ENCODE results near the gene ETS1. TPM values are rescaled to one million over a fixed set of nuclear protein-coding genes. Genes with fewer than 3 reads are reported as not detected.

The ETS1 gene
- 10 to 100 TPM; 61.0 to 62.5 TPM for total RNA-seq
- long read RNA-seq, donor 1, partial matches to known transcripts = 0 of 9 reads
- long read RNA-seq, donor 1, other reads (novel, unspliced or antisense) = 8 of 9 reads
- long read RNA-seq, donor 2, partial matches to known transcripts = 0 of 4 reads
- long read RNA-seq, donor 2, other reads (novel, unspliced or antisense) = 3 of 4 reads

GRCh38 chr11:128587415-128587814, at the start of gene ETS1:
Gene ETS1 (minus strand): TSS chr11:128587558. CDS start chr11:128573130, 14,428 bp downstream.
- DNase-seq (ENCODE audit: low spot score) = no peak
- intact Hi-C loops (cut with DNase I) = no loop called here

DNA sequence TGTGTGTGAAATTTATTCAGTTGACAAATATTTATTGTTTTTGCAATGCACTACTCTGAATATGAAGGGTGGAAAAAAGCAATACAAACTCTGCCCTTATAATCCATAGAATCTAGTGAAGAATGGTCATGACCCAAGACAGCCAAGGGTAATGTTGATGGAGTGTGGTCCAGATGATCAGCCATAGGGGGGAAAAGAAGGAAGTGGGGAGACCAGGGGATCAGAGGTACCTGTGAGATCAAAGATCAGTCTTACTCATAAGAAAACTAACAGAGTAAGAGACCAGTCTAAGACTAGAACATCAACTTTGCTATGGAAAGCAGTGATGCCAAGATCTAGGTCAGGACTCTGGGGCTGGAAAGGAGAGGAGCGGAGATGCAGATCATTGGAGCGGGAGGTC, 47.0 kb upstream of the ETS1 start:
- DNase-seq (ENCODE audit: low spot score) = no peak
- intact Hi-C loops (cut with DNase I) = loop anchor here (5.0 to 10.0 kb wide), 3 partner anchors 200 to 462 kb away; no protein-coding TSS in a partner anchor

GRCh38 chr11:128633384-128633965, 46.1 kb upstream of the ETS1 start:
- intact Hi-C loops (cut with DNase I) = loop anchor here (1.0 to 10.0 kb wide), 4 partner anchors 198 to 461 kb away; no protein-coding TSS in a partner anchor

GRCh38 chr11:128632141-128632791, 44.9 kb upstream of the ETS1 start:
- intact Hi-C loops (cut with DNase I) = loop anchor here (5.0 to 10.0 kb wide), 3 partner anchors 203 to 460 kb away; no protein-coding TSS in a partner anchor
- no peak for DNase-seq (ENCODE audit: low spot score)

More at GRCh38 chr11:128633384-128633965, 46.1 kb upstream of the ETS1 start:
- DNase-seq (ENCODE audit: low spot score) = no peak

DNA sequence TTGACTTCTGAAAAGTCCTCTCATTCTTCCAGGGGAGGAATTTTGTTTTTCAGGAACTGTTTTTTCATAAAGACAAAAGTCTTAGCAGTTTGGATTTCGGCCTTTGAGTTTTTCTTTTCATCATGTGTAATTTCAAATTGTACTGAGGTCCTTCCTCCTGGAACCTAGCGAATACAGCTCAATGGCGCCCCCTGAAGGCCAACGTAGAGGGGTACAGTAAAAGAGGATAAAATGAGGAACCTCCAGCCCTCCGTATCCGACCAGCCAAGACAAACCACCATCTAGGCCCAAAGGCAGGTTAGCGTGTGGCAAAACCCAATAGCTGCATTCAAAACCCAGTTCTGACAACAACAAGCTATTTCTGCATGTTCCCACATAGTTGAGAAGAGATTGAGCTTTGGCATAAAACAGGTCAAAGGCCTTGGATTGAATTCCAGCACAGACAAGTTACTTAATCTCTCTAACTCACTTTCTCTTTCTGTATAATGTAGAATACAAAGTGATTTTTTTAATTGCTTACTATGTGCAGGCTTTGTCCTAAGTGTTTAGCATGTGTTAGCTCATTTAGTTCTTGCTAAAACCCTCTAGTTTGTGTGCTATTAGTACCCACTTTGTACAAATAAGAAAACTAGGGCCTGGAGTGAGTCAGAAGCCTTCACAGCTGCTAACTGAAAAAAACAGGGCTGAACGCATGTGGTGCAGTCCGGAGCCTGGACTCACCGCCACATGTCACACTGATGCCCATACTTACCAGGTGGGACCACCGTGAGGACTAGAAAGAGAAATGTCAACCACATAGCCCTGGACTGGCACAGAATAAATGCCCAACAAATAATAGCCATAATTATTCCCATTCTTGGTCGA, 43.2 kb upstream of the ETS1 start:
- DNase-seq (ENCODE audit: low spot score) = peak; percentile 97
- intact Hi-C loops (cut with DNase I) = loop anchor here (2.0 to 10.0 kb wide), 4 partner anchors 204 to 458 kb away; no protein-coding TSS in a partner anchor

DNA sequence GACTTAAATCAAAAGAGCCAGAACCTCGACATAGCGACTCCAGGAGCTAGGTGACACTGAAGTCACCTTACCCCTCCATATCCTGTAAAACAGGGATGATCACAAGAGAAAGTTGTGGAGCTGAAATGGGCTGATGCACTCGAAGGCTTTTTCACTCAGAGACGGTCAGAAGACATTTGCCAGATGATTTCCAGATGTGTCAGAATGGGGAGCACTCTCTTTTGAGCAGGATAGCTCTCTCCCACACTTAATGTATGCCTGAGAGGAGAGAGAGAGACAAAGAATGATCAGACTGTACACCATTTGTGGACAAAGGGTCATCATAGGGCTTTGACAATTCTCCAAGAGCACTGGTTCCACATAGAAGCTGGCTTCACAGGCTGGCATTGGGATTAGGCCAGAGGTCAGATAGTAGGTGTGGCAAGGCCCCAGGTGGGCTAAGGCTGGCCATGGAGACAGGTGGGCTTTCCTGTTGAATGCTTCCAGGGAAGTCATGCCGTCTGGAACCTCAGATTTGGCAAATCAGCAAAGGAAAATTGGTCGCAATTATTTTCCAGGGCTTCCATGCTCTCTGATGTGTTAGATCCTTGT, 42.3 kb upstream of the ETS1 start:
- intact Hi-C loops (cut with DNase I) = loop anchor here (2.0 to 10.0 kb wide), 5 partner anchors 205 to 1803 kb away; no protein-coding TSS in a partner anchor
- DNase-seq (ENCODE audit: low spot score) = no peak

- no peak for DNase-seq (ENCODE audit: low spot score)
- intact Hi-C loops (cut with DNase I) = loop anchor here in 1 of 2 donors (5.0 kb wide), 1 partner anchor 1804 kb away; no protein-coding TSS in a partner anchor
Observed at GRCh38 chr11:128628686-128629085, 41.3 kb upstream of the ETS1 start.

GRCh38 chr11:128628325-128628673, 40.9 kb upstream of the ETS1 start:
- intact Hi-C loops (cut with DNase I) = loop anchor here in 1 of 2 donors (5.0 kb wide), 1 partner anchor 1804 kb away; no protein-coding TSS in a partner anchor
- DNase-seq (ENCODE audit: low spot score) = no peak

DNA sequence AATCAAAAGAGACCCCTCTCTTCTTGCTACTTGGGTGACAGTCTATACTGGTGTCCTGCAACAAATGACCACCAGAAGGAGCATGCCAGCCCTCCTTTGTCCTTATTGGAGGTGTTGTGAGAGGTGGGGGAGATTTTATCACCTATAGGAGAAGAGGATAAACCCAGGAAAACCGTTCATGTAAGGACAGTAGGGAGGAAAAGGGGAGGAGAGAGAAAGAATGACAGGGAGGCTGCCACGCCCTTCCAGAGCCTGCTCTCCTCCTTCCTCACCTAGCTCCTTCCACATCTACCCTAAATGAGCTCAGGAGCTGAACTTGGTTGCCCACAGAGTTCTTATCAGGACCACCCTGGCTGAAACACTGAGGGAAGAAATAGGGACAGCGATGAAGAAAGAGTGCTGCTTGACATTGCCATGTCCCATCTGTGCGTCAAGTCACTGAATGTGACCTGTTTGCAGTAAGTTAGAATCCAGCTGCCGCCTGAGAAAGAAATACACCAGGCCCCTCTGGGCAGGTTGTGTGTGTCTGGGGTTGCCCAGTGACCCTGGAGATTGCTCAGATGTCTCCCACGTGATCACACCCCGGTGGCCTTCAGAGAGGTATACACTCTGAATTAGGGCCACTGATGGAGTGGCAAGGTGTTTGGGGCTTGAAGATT, 40.4 kb upstream of the ETS1 start:
- intact Hi-C loops (cut with DNase I) = loop anchor here in 1 of 2 donors (5.0 kb wide), 1 partner anchor 1805 kb away; no protein-coding TSS in a partner anchor

DNA sequence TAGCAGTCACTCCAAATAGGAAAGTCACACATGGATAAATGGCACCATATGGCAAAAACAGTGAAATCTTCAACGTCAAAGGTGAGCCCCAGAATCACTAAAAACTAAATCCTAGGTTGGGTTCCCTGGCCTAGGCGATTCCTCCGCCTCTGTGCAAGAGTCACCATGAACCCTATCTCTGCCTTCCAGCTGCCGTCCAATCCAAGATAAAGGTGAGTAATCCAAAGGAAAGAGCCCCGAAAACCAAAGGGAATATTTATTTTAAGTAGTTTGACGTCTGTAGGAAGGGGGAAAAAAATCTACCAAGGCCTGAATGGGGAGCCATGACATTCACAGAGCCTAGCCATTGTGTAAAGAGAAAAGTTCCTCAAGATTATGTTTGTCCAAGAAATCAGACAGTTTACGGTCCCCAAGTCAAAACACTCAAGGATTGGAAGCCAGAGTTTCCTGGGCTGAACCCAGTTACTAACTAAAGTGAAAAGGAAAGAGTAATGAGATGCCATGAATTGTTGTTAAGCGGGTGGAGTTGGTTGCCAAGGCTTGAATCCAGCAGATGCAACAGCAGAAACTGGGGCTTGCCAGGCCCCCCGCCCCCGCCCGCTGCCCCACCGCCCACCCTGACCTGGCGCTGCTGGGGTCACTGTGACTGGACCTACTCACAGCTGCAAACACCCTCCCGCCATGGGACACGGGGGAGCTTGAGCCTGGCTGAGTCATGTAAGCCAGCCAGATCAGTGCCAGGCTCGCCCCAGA, 39.7 kb upstream of the ETS1 start:
- intact Hi-C loops (cut with DNase I) = loop anchor here in 1 of 2 donors (5.0 kb wide), 1 partner anchor 1805 kb away; no protein-coding TSS in a partner anchor
- DNase-seq (ENCODE audit: low spot score) = no peak

More for the DNA sequence above, 40.4 kb upstream of the ETS1 start:
- DNase-seq (ENCODE audit: low spot score) = no peak

- no peak for DNase-seq (ENCODE audit: low spot score)
- intact Hi-C loops (cut with DNase I) = loop anchor here in 1 of 2 donors (5.0 kb wide), 1 partner anchor 1807 kb away; no protein-coding TSS in a partner anchor
Observed at GRCh38 chr11:128625746-128626145, 38.4 kb upstream of the ETS1 start.

- intact Hi-C loops (cut with DNase I) = loop anchor here in 1 of 2 donors (5.0 kb wide), 1 partner anchor 1807 kb away; no protein-coding TSS in a partner anchor
Observed at GRCh38 chr11:128625326-128625725, 38.0 kb upstream of the ETS1 start.

GRCh38 chr11:128624269-128625175, 37.2 kb upstream of the ETS1 start:
- no peak for DNase-seq (ENCODE audit: low spot score)
- intact Hi-C loops (cut with DNase I) = loop anchor here in 1 of 2 donors (5.0 kb wide), 1 partner anchor 1808 kb away; no protein-coding TSS in a partner anchor

More at GRCh38 chr11:128625326-128625725, 38.0 kb upstream of the ETS1 start:
- no peak for DNase-seq (ENCODE audit: low spot score)

- intact Hi-C loops (cut with DNase I) = no loop called here
- DNase-seq (ENCODE audit: low spot score) = no peak
Observed at GRCh38 chr11:128623091-128623490, 35.7 kb upstream of the ETS1 start.

DNA sequence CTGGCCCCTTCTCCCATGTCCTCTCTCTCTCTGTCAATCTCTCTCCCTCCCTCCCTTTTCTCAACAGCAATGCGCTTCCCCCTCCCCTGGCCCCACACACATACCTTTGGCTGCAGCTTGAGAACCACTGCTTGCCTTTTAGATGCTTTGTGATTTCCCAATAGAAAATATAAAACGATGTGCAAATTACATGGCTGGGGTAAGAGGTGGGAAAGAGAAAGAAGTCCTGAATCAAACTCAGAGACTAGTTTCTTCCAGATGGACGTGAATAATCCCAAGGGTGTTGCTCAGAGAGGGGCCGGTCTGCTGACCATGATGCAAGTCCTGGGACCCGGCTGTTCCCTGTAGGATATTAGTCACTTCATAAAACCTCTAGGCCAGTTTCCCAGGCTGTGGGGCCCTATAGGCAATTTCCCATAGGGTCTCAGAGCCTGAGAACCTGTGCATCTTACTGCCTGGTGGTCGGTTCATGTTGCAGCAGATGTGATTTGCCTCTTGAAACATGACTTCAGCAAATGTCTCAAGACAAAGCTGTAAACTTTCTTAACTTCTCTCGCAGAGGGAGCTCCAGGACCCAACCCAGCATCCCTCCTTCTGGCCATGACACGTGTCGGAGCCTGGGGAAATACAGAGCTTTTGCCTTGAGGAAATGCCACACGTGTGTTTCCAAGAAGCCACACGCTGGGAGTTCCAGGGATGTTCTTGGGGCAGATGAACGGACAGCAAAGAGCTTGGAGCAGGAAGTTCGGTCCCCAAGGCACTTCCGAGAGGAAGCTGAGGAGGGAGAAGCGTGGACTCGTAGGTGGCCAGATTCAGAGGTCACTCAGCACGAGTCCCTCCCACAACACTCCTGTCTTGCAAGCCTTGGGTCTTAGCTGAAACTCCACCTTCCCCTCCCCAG, 34.5 kb upstream of the ETS1 start:
- intact Hi-C loops (cut with DNase I) = no loop called here
- no peak for DNase-seq (ENCODE audit: low spot score)
